HG03457 (cell line): ENCODE data around the gene C3orf18.

Experiments
- ATAC-seq: cut with Tn5 transposase; IDR thresholded peaks from one replicate; pipeline ENCODE4 v1.9.1; 2021; ENCODE audit warnings: moderate number of reproducible peaks; ENCODE audit not compliant: unreplicated experiment

C3orf18 gene

DNA sequence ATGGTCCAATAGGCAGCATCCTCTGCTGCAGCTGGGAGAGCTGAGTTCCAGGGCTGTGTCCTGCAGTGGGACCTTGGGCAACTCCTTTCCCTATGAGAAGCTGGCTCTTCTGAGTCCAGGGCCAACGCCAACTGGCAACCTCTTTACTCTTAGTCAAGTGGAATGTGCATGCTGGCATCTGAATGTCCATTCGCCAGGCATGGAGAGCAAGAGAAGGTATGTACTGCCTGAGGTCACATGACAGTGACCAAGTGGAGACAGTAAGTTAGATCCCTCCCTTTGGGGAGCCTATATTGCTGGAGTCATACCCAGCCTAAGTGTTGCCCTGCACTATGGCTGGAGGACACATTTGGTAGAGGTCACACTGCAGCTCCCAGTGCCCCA lies 13.9 kb upstream of the C3orf18 start:
- ATAC-seq, result no peak

DNA sequence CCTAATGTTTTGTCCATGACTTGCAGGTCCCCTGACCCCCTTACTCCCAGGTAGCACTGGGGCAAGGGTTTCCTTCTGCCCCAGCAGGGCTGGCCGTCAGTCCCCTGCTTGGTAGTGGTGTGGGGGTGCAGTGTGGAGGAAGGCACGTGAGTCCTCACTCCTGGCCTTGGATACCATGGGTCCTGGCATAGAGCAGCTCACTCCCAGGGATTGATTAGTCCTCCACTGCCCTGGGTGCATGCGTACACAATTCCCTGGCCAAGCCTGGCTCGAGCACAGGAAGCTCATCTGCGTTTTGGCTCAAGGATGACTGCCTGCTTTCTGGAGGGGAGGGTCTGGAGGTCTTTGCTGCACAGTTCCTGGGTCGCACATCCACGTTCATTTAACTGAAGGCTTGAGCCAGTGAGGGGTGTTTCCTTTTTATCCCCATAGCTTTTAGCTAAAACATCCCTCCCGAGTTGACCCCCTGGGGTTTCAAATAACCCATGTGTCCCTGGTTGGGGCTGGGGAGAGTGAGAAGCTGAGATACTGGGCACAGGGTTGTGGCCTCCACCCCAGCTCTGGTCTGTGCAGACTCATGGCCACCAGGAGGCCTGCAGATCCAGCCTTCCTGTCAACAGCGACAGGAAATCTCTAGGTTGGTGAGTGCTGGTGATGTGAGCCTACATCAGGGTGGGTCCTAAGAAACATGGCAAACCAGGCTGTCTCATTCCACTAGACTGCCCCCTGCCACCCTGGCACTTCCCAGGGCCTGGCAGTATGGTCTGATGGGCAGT lies 13.3 kb upstream of the C3orf18 start:
- no peak for ATAC-seq

DNA sequence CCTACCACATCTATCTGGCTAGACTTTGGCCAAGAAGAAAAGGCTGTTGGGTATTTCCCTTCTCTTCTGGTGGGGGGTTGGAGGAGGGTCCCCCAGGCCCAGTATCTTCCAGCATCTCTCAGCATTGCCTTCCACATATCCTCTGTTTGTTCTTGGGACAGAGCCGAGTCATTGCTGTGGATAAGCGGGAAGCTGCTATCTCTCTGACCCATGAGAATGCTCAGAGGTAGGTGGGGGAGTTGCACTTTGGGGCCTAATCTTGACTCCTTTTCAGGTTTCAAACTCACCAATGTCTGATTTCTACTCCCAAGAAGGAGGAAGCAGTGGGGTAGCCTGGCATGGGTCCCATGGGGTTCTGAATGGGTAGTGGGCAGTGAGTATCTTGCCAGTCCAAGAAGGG lies 9.8 kb upstream of the C3orf18 start:
- no peak for ATAC-seq

DNA sequence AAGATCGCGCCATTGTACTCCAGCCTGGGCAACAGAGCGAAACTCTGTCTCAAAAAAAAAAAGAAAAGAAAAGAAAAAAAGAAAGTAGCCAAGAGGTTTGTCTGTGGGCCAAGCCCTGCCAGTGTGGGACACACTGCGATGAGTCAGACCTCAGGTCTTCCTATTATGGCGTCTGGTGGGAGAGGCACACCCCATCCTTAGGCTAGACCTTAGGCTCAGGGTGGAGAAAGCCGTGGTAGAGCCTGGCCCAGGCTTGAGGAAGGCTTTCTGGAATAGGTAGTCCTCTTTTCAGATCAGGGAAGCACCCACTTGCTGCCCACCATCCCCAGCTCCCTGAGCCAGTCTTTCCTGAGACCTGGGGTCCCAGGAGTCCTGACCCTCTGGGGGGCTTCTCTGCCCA lies 7.8 kb upstream of the C3orf18 start:
- ATAC-seq, result no peak

GRCh38 chr3:50574444-50574831 lies 6.9 kb upstream of the C3orf18 start:
- no peak for ATAC-seq

GRCh38 chr3:50573566-50574443 lies 6.3 kb upstream of the C3orf18 start:
- ATAC-seq, result no peak

- ATAC-seq, result no peak
Observed at GRCh38 chr3:50572801-50573371, 5.3 kb upstream of the C3orf18 start.

DNA sequence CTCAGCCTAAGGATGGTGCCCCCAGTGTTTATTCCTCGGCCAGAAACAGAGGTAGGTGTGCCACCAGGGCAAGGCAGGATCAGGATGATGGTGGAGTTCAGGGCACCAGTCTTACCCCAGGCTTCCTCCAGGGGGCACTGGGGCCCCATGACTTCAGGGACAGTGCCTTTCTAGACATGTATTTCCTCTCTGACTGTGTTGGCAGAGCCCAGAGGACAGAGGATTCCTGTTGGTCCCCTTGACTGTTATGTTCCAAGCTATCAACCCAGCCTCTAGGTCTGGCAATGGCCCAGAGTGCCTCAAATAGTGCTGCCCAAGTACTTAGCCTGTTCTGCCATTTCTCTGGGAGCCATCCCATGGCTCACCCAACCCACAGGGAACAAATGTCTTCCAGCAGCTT lies 4.6 kb upstream of the C3orf18 start:
- ATAC-seq, result no peak

GRCh38 chr3:50571486-50571885 lies 3.9 kb upstream of the C3orf18 start:
- no peak for ATAC-seq

- ATAC-seq, result no peak
Observed at GRCh38 chr3:50570508-50571279, 3.1 kb upstream of the C3orf18 start.

DNA sequence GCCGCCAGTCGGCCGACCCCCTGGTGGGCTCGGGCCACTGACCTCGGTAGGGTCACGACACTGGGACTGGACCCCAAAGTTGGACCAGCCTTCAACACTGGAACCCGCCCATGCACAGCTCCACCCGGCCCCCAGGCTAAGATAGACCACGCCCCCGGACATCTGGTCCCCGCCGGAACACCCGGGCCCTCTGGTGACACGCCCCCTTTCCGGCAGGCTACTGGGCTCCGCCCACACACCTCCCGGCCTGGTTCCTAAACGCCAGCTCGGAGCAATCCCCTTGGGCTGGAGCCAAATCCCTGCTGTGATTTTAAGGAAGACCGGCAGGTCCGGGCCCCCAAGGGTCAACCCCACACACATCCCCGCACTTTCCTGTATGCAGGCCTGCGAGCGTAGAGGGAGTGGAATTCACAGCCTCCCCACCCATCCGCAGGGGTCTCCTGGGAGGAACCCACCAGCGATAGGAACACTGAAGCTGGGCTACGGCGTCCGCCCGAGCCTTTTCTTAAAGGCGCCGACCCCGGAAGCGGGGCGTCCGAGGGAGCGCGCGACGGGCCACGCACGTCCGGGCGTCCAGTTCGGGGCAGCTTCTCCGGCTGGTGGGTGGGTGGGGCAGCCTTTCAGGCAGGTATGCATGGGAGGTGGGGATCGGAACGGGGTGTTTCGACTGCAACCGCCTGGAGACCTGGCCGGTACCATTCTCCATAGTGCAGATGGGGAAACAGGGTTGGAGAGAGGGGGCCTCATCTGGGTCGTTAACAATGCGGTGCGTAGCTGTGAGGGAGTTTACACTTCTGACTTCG lies 1.6 kb upstream of the C3orf18 start, which contains the start of gene HEMK1:
HEMK1 (plus strand) TSS at position 576 of the 803 bp plus-strand sequence. CDS start 1,583 bp downstream, outside the sequence.
- ATAC-seq, result peak; percentile 52

GRCh38 chr3:50567011-50567385 lies 549 bp downstream of the C3orf18 start:
- ATAC-seq, result no peak

DNA sequence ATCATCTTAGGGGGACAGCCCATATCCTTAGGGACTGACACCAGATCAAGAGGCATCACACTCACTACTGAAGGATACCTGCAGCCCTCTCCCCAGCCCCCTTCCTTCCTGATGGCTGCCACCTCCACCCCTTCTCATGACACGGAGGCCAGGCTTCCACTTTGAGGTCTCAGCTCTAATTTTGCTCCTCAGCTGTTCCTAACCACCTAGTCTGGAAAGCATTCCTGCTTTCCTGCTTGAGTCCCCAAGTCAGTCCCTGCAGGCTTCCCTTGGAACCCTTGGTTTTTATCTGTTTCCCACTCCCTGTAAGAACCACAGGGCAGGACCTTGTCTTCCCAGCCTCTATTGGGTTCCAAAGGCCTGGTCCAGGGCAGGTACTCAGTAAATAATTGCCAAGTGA lies 3.2 kb downstream of the C3orf18 start:
- ATAC-seq, result no peak

DNA sequence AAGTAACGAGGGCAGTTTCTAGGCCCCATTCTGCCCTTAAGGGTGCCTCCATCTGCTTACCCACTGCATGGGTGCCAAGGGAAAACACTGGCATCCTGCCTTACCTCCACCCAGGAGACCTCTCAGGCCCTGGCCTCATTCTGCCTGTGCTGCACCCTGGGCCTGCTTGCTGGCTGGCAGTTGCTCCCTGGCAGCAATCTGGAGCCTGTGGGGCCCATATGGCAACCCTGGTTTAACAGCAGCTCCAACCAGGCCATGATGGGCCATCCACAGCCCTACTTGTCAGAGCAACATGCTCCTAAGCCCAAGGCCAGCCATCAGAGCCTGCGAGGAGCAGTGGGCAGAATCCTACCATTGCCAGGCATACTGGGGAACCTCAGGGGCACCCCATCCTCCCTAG lies 3.7 kb downstream of the C3orf18 start:
- ATAC-seq, result no peak

DNA sequence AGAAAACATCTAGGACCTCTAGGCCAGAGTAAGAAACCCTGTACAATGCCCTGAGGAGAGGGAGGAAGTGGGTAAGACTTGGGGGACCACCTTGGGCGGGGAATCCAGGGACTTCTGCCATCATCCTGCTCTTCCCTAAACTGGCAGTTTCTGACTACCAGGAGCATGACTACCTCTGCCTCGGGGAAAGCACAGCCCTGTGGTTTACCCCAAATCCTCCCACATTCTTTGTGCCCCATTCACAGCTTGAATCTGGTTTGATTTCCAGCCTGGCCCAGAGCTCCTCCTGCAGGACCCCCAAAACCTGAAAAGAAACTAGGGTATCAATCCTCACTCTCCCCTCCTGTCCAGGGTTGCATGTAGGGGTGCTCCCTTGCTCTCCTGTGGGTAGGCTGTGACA lies 4.7 kb downstream of the C3orf18 start:
- ATAC-seq, result no peak

- no peak for ATAC-seq
Observed at GRCh38 chr3:50559702-50560101, 7.8 kb downstream of the C3orf18 start.

DNA sequence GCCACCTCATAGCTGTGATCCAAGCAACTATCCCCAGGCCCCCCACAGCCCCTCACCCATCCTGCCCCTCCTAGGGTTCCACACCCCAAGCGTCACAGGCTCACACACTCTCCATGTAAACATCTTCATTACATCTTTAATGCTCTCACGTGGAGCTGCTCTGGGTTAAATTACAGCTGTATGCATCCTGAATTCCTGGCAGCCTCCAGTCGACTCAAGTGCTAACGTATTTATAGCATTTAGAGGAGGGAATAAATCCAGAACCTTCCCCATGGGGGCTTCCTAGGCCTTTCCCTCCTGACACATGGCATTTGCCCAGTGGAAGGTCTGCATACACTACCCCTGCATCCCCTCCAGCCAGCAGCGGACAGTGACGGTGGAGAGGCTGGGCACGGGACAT lies 9.6 kb downstream of the C3orf18 start:
- no peak for ATAC-seq

GRCh38 chr3:50557106-50557505 lies 10.4 kb downstream of the C3orf18 start:
- ATAC-seq, result no peak

- ATAC-seq, result no peak
Observed at GRCh38 chr3:50554553-50554952, 13.0 kb downstream of the C3orf18 start.

- no peak for ATAC-seq
Observed at GRCh38 chr3:50552598-50552997, 14.9 kb downstream of the C3orf18 start.
